Smooth muscle cell (in vitro differentiated cells): Measurements from ENCODE around the gene CBX4. TPM values are rescaled to one million over a fixed set of nuclear protein-coding genes. Genes with fewer than 3 reads are reported as not detected.
"Not testable (repeated sequence)": the region's sequence is repeated elsewhere in the genome, so short reads cannot be mapped to it uniquely, and the experiment has no call there.

Experiments used
- DNase-seq: peaks from one replicate; lab custom pipeline; 2025; ENCODE audit not compliant: unreplicated experiment; lab: John Stamatoyannopoulos, UW
- H2AFZ ChIP-seq: fragments of 200-600 bp; sonication (generic); 2 replicates; pipeline ENCODE4 v1.6.0; 2016; ENCODE audit warnings: antibody characterized with exemption, low read depth, mild to moderate bottlenecking
- H3F3A ChIP-seq: fragments of 200-600 bp; sonication (generic); 2 replicates; pipeline ENCODE4 v1.6.0; 2017; ENCODE audit warnings: antibody characterized with exemption, low read depth
- H3K27ac ChIP-seq: fragments of 200-600 bp; sonication (generic); 2 replicates; pipeline ENCODE4 v1.5.1; 2016; ENCODE audit warnings: low read depth, mild to moderate bottlenecking
- H3K27me3 ChIP-seq: fragments of 200-600 bp; sonication (generic); 2 replicates; pipeline ENCODE4 v1.6.1; 2016; ENCODE audit warnings: low read depth, mild to moderate bottlenecking
- H3K36me3 ChIP-seq: fragments of 200-600 bp; sonication (generic); 2 replicates; pipeline ENCODE4 v1.5.1; 2016; ENCODE audit warnings: low read depth
- H3K4me1 ChIP-seq: fragments of 200-600 bp; sonication (generic); 2 replicates; pipeline ENCODE4 v1.5.1; 2016; ENCODE audit warnings: low read depth
- H3K4me2 ChIP-seq: fragments of 200-600 bp; sonication (generic); 2 replicates; pipeline ENCODE4 v1.6.0; 2016; ENCODE audit warnings: mild to moderate bottlenecking
- H3K4me3 ChIP-seq: fragments of 200-600 bp; sonication (generic); 2 replicates; pipeline ENCODE4 v1.5.1; 2016; ENCODE audit warnings: mild to moderate bottlenecking
- H3K79me2 ChIP-seq: fragments of 200-600 bp; sonication (generic); 2 replicates; pipeline ENCODE4 v1.6.0; 2016; ENCODE audit warnings: low read depth, mild to moderate bottlenecking
- H3K9ac ChIP-seq: fragments of 200-600 bp; sonication (generic); 2 replicates; pipeline ENCODE4 v1.6.0; 2016; ENCODE audit warnings: low read depth
- H3K9me3 ChIP-seq: fragments of 200-600 bp; sonication (generic); replicated peaks from 2 replicates; pipeline ENCODE4 v1.5.1; 2016; ENCODE audit warnings: low read depth
- H4K20me1 ChIP-seq: fragments of 200-600 bp; sonication (generic); 2 replicates; pipeline ENCODE4 v1.6.0; 2016; ENCODE audit warnings: low read depth
- CTCF ChIP-seq: fragments of 200-600 bp; sonication (generic); IDR thresholded peaks from 2 replicates; pipeline ENCODE4 v1.5.1; 2017; ENCODE audit warnings: borderline replicate concordance, mild to moderate bottlenecking, antibody characterized with exemption; ENCODE audit not compliant: insufficient read depth, poor library complexity, severe bottlenecking
- WGBS: methylation state at CpG from one replicate; pipeline ENCODE4 v1.1.7; 2016; ENCODE audit warnings: low lambda C conversion rate; 5-methylcytosine and 5-hydroxymethylcytosine counted together
- polyA plus RNA-seq: library from polyadenylated mRNA; unstranded; fragments of >200 nt; fragmentation: Nextera tagmentation; extraction: Ambion mirVana; gene quantifications from 2 replicates; pipeline ENCODE4 v1.2.1, GENCODE V29; 2016
- total RNA-seq: library from RNA; depleted of rRNA; stranded (reverse); fragments of >200 nt; gene quantifications from 2 replicates; pipeline ENCODE4 v1.2.3, GENCODE V29; 2014

CBX4 gene
- total and polyA plus RNA-seq, 2 experiments from 2014 or later = 17.4 to 44.6 TPM

GRCh38 chr17:79855331-79856124, 16.3 kb upstream of the CBX4 start:
- H3F3A ChIP-seq = no peaks in the 10 kb centered on the region
- H3K27me3 ChIP-seq = no peaks in the 10 kb centered on the region
- no peaks in the 10 kb centered on the region for H3K4me1 ChIP-seq
- no peak overlapping the region for H3K9ac ChIP-seq
- no peaks in the 10 kb centered on the region for H3K36me3 ChIP-seq
- no peaks in the 10 kb centered on the region for H3K9me3 ChIP-seq
- H3K4me2 ChIP-seq = no peak overlapping the region
- no peak overlapping the region for H3K4me3 ChIP-seq
- no peak overlapping the region for H2AFZ ChIP-seq
- 85% methylated on average over 21 of the region's 21 CpGs for WGBS
- no peak for TF ChIP-seq CTCF
- no peaks in the 10 kb centered on the region for H4K20me1 ChIP-seq
- no peak overlapping the region for H3K27ac ChIP-seq
- no peak for DNase-seq
- H3K79me2 ChIP-seq = no peaks in the 10 kb centered on the region

GRCh38 chr17:79854080-79855060, 15.1 kb upstream of the CBX4 start:
- H3K27me3 ChIP-seq = no peaks in the 10 kb centered on the region
- no peaks in the 10 kb centered on the region for H3K9me3 ChIP-seq
- no peaks in the 10 kb centered on the region for H3F3A ChIP-seq
- no peaks in the 10 kb centered on the region for H3K79me2 ChIP-seq
- no peak overlapping the region for H2AFZ ChIP-seq
- H3K4me1 ChIP-seq = peaks cover 9% of the 10 kb centered on the region
- no peaks in the 10 kb centered on the region for H4K20me1 ChIP-seq
- no peak for DNase-seq
- H3K4me2 ChIP-seq = no peak overlapping the region
- H3K4me3 ChIP-seq = no peak overlapping the region
- no peak overlapping the region for H3K27ac ChIP-seq
- 82% methylated on average over 14 of the region's 14 CpGs for whole genome bisulfite sequencing
- TF ChIP-seq CTCF = no peak
- H3K9ac ChIP-seq = no peak overlapping the region
- H3K36me3 ChIP-seq = no peaks in the 10 kb centered on the region

- not testable (repeated sequence) for H4K20me1 ChIP-seq, H3F3A ChIP-seq, H3K79me2 ChIP-seq, H3K27me3 ChIP-seq, H2AFZ ChIP-seq, H3K4me1 ChIP-seq, H3K36me3 ChIP-seq, DNase-seq, H3K27ac ChIP-seq, H3K4me3 ChIP-seq, H3K9ac ChIP-seq, H3K9me3 ChIP-seq, H3K4me2 ChIP-seq
- WGBS = 90% methylated on average over 10 of the region's 10 CpGs
Measured at GRCh38 chr17:79853168-79853567, 13.9 kb upstream of the CBX4 start.

GRCh38 chr17:79852748-79853147, 13.5 kb upstream of the CBX4 start:
- H3K36me3 ChIP-seq = no peaks in the 10 kb centered on the region
- H3K4me2 ChIP-seq = no peak overlapping the region
- no peak overlapping the region for H3K4me3 ChIP-seq
- peaks cover 9% of the 10 kb centered on the region for H3K4me1 ChIP-seq
- WGBS = 80% methylated on average over 5 of the region's 5 CpGs
- H3K27ac ChIP-seq = no peak overlapping the region
- H4K20me1 ChIP-seq = no peaks in the 10 kb centered on the region
- no peak overlapping the region for H3K9ac ChIP-seq
- no peak for TF ChIP-seq CTCF
- H3K79me2 ChIP-seq = no peaks in the 10 kb centered on the region
- H3F3A ChIP-seq = no peaks in the 10 kb centered on the region
- H2AFZ ChIP-seq = no peak overlapping the region
- DNase-seq = no peak
- H3K9me3 ChIP-seq = no peaks in the 10 kb centered on the region
- H3K27me3 ChIP-seq = no peaks in the 10 kb centered on the region
